Caco-2 (cell line): ENCODE data around the gene MAP1B. TPM values are rescaled to one million over a fixed set of nuclear protein-coding genes. Genes with fewer than 3 reads are reported as not detected.

ENCODE experiments used
- BruUV-seq: library from RNA; stranded (reverse); fragments of 400-500 nt; replicated peaks from 2 replicates; lab custom pipeline; 2021; lab: Mats Ljungman, UMichigan
- CTCF ChIA-PET: fragments of 300-600 bp; sonication (Branson Sonifier 250); formaldehyde crosslinking; loops from one replicate; lab custom pipeline; 2022; ENCODE audit warnings: antibody characterized with exemption; lab: Charles Lee
- POLR2A ChIA-PET: fragments of 300-600 bp; sonication (Branson Sonifier 250); formaldehyde crosslinking; loops from one replicate; lab custom pipeline; 2022; ENCODE audit warnings: antibody characterized with exemption; lab: Charles Lee
- DNase-seq, 2 experiments: peaks; one replicate each; pipeline versions ENCODE4 v3.0.0 to v3.0.0-alpha.2; 2020 to 2022
- H3K27me3 ChIP-seq: replicated peaks from 2 replicates; pipeline ENCODE4 v1.6.0; 2011; ENCODE audit warnings: low read length; ENCODE audit not compliant: control insufficient read depth, insufficient read depth
- H3K36me3 ChIP-seq: 2 replicates; pipeline ENCODE4 v1.5.1; 2011; ENCODE audit warnings: low read length; ENCODE audit not compliant: control insufficient read depth, insufficient read depth
- H3K4me1 ChIP-seq: fragments of 250-450 bp; sonication (Bioruptor Pico); 2 replicates; pipeline ENCODE4 v1.5.1; 2020; ENCODE audit warnings: mild to moderate bottlenecking
- H3K4me3 ChIP-seq: 2 replicates; pipeline ENCODE4 v1.5.1; 2011; ENCODE audit warnings: low read depth, mild to moderate bottlenecking, control low read depth, low read length
- H3K9me3 ChIP-seq: fragments of 250-450 bp; sonication (Bioruptor Pico); 2 replicates; pipeline ENCODE4 v1.5.1; 2020; ENCODE audit warnings: mild to moderate bottlenecking, moderate library complexity
- H3K27ac Mint-ChIP-seq: one replicate; pipeline ENCODE4 v1.8.0; 2022; ENCODE audit warnings: mixed read lengths; ENCODE audit not compliant: unreplicated experiment
- H3K27me3 Mint-ChIP-seq: one replicate; pipeline ENCODE4 v1.8.0; 2022; ENCODE audit warnings: mixed read lengths; ENCODE audit not compliant: insufficient read depth, unreplicated experiment
- H3K36me3 Mint-ChIP-seq: one replicate; pipeline ENCODE4 v1.8.0; 2022; ENCODE audit warnings: mild to moderate bottlenecking, mixed read lengths; ENCODE audit not compliant: insufficient read depth, unreplicated experiment
- H3K4me1 Mint-ChIP-seq: one replicate; pipeline ENCODE4 v1.8.0; 2022; ENCODE audit warnings: low read depth, mixed read lengths; ENCODE audit not compliant: unreplicated experiment
- H3K4me3 Mint-ChIP-seq: one replicate; pipeline ENCODE4 v1.8.0; 2022; ENCODE audit warnings: mild to moderate bottlenecking, moderate library complexity, mixed read lengths; ENCODE audit not compliant: unreplicated experiment
- H3K9me3 Mint-ChIP-seq: one replicate; pipeline ENCODE4 v1.8.0; 2022; ENCODE audit warnings: mixed read lengths; ENCODE audit not compliant: unreplicated experiment
- CTCF ChIP-seq, 2 experiments: fragments of 200-600 bp in 1 of 2; IDR thresholded peaks; 1 replicate in 1 of 2; 2 replicates in 1 of 2; pipeline versions ENCODE4 v1.5.1 to v1.8.0; 2011 to 2022; ENCODE audit warnings: antibody characterized with exemption in 1 of 2, control low read depth in 1 of 2, inconsistent platforms in 1 of 2, low read depth in 1 of 2, low read length in 1 of 2, mild to moderate bottlenecking in 1 of 2, moderate library complexity in 1 of 2; ENCODE audit not compliant: insufficient read depth in 1 of 2, severe bottlenecking in 1 of 2, unreplicated experiment in 1 of 2
- intact Hi-C: fragments of 100-400 bp; cut with micrococcal nuclease; formaldehyde crosslinking; loops from one replicate; pipeline ENCODE4 v1.10.0; 2022; ENCODE audit not compliant: unreplicated experiment
- total RNA-seq: library from RNA; stranded (reverse); gene quantifications from 2 replicates; pipeline ENCODE4 v1.2.3, GENCODE V29; 2022

MAP1B gene
- total RNA-seq, 1 experiment from 2014 or later, result 0.66 TPM

DNA sequence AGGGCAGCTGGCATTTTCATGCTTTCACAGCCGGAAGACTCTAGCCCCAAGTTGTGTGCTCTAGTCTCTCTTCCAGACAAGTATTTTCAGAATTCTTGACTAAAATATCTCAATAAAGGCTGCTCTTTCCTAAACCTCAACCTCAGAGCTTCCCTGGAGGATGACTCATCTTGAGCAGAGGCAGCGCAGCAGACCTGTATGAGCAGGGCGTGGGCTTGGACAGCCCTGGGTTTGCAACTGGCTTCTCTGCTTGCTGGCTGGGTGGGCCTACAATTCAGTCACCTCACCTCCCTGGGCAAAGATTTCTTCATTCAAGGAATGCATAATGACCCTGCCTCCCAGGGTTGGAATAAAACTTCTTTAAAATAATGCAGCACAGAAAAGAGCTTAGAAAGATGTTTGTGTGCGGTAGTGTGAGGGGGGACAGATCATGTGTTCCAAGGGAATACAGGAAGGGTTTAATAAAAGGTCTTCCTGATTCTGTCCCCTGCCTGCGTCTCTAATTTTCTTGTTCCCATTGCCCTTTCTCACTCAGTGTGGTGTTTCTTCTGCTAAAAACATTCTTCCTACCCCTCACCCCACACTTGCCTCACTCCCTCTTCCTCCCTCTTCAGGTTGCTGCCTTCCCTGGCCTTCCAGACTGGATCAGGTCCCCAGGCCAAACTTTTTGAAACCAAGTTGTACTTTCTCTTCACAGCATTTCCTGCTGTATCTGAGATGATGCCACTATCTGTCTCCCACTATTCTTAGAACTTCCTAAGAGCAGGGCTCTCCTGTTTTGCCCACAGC is 39.4 kb upstream of the MAP1B start:
- POLR2A ChIA-PET, result interaction anchor here (0.6 kb wide), 1 partner anchor 18 kb away, joined by 3 read pairs; no protein-coding TSS in a partner anchor
- CTCF ChIA-PET, result no interaction called here

DNA sequence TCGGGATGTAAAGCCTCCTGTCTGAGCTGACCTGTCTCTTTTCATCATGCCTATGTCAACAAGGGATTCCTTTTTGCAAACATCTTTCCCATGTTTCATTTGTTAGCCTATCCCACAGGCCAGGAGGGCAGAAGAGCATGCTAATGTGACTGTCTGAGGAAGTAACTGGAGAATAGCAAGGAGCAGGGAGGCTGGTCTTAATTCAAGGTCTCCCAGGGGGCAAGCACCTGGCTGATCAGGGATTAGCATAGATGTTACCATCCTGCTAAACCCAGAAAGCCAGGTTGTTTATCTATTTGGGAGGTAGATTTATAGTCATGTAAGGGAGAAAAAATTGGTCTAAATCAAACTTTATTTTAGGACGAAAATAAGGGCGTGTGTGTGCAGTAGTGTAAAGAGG is 36.7 kb upstream of the MAP1B start:
- ChIA-PET POLR2A (no interaction called here), CTCF (no interaction called here)
- Histone ChIP-seq H3K9me3 (no peaks in the 10 kb centered on the region), H3K36me3 (no peaks in the 10 kb centered on the region), H3K4me1 (no peaks in the 10 kb centered on the region), H3K27me3 (no peaks in the 10 kb centered on the region), H3K4me3 (no peak overlapping the region)
- intact Hi-C loops, result no loop called here
- no peaks in the 10 kb centered on the region for H3K9me3 Mint-ChIP-seq
- no peak for TF ChIP-seq CTCF (IDR thresholded peaks at IDR 0.05; ENCODE audit: insufficient read depth in 1 of 2, low read depth in 1 of 2, low read length in 1 of 2, severe bottlenecking in 1 of 2, unreplicated experiment in 1 of 2)
- H3K36me3 Mint-ChIP-seq, result no peaks in the 10 kb centered on the region
- no peak overlapping the region for H3K27ac Mint-ChIP-seq
- no TSS peak for BruUV-seq
- DNase-seq, result no peak
- H3K27me3 Mint-ChIP-seq, result peaks cover 12% of the 10 kb centered on the region
- no peaks in the 10 kb centered on the region for H3K4me1 Mint-ChIP-seq
- H3K4me3 Mint-ChIP-seq, result no peak overlapping the region

More for the DNA sequence above, 39.4 kb upstream of the MAP1B start:
- Mint-ChIP-seq H3K27ac (no peak overlapping the region), H3K9me3 (no peaks in the 10 kb centered on the region), H3K27me3 (peaks cover 8% of the 10 kb centered on the region), H3K36me3 (no peaks in the 10 kb centered on the region), H3K4me1 (no peaks in the 10 kb centered on the region), H3K4me3 (no peak overlapping the region)
- Histone ChIP-seq H3K9me3 (no peaks in the 10 kb centered on the region), H3K27me3 (no peaks in the 10 kb centered on the region), H3K4me1 (no peaks in the 10 kb centered on the region), H3K4me3 (no peak overlapping the region), H3K36me3 (no peaks in the 10 kb centered on the region)
- intact Hi-C loops, result no loop called here
- no TSS peak for BruUV-seq
- TF ChIP-seq CTCF (IDR thresholded peaks at IDR 0.05; ENCODE audit: insufficient read depth in 1 of 2, low read depth in 1 of 2, low read length in 1 of 2, severe bottlenecking in 1 of 2, unreplicated experiment in 1 of 2), result no peak
- no peak for DNase-seq

DNA sequence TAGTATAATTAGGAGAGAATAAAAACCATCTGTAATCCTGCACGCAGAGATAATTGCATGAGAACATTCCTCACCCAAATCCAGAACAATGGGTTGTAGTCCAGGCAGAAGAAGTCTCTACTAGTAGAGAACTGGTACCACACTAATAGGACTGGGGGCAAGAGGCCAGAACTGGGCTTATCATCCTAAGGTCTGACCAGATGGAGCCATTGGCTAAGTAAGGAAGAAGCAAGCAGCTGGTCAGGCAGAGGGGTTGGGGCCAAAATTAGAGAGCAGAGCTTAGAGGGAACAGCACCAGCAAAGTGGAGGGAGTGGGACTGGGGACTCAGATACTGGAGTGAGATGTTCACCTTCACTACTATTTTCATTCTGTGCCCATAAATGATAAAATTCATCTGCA is 35.4 kb upstream of the MAP1B start:
- DNase-seq, result no peak
- Mint-ChIP-seq H3K4me3 (no peak overlapping the region), H3K4me1 (no peaks in the 10 kb centered on the region), H3K36me3 (no peaks in the 10 kb centered on the region), H3K27ac (no peak overlapping the region), H3K27me3 (peaks cover 12% of the 10 kb centered on the region), H3K9me3 (no peaks in the 10 kb centered on the region)
- CTCF ChIA-PET, result no interaction called here
- H3K4me1 ChIP-seq, result no peaks in the 10 kb centered on the region
- H3K9me3 ChIP-seq, result no peaks in the 10 kb centered on the region
- intact Hi-C loops, result no loop called here
- POLR2A ChIA-PET, result no interaction called here
- no peaks in the 10 kb centered on the region for H3K36me3 ChIP-seq
- no peak overlapping the region for H3K4me3 ChIP-seq
- no peak for TF ChIP-seq CTCF (IDR thresholded peaks at IDR 0.05; ENCODE audit: insufficient read depth in 1 of 2, low read depth in 1 of 2, low read length in 1 of 2, severe bottlenecking in 1 of 2, unreplicated experiment in 1 of 2)
- H3K27me3 ChIP-seq, result 0 out of 2 replicates have a peak, but pooled peaks cover 1% of the 10 kb centered on the region
- no TSS peak for BruUV-seq
